Panc1 (cell line): ENCODE results near the gene ERGIC1.

ENCODE experiments used
- POLR2AphosphoS5 ChIP-seq: IDR thresholded peaks from 2 replicates; pipeline ENCODE4 v1.6.1; 2012; ENCODE audit warnings: mild to moderate bottlenecking, low read depth, low read length, moderate library complexity
- SIN3A ChIP-seq: IDR thresholded peaks from 2 replicates; pipeline ENCODE4 v1.6.1; 2012; ENCODE audit warnings: low read depth, mild to moderate bottlenecking, low read length, moderate library complexity, borderline replicate concordance; ENCODE audit not compliant: insufficient read depth
- TCF7L2 ChIP-seq: IDR thresholded peaks from 2 replicates; pipeline ENCODE4 v1.6.1; 2011; ENCODE audit warnings: mild to moderate bottlenecking, low read depth, low read length, inconsistent platforms
- TF ChIP-seq, protein P1 (sequence below): fragments of 450-650 bp; IDR thresholded peaks from 2 replicates; pipeline ENCODE4 v1.5.1; 2017; ENCODE audit warnings: mild to moderate bottlenecking
- TF ChIP-seq, protein P2 (sequence below), 2 experiments: IDR thresholded peaks; 2 replicates each; pipeline ENCODE4 v1.6.1; 2011 to 2012; ENCODE audit warnings: low read depth in 2 of 2, control low read depth in 1 of 2, low read length in 1 of 2, mild to moderate bottlenecking in 1 of 2, moderate library complexity in 1 of 2; ENCODE audit not compliant: insufficient read depth in 1 of 2

DNA sequence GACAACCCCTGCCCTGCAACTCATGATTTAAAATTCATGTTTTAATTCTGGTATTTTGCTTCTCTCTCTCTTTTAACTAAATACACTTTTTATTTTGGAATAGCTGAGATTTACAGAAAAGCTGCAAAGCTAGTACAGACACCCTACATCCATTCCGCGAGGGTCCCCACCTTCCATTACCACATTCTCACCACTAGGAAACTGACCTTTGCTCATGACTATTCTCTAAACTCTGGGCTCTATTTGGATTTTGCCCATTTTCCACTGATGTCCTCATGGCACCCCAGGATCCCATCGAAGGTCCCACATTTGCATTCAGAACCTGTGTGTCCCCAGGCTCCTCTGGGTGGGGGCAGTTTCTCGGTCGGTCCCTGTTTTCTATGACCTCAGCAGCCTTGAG is 11.5 kb downstream of the ERGIC1 start:
- TF ChIP-seq, protein P1, sequence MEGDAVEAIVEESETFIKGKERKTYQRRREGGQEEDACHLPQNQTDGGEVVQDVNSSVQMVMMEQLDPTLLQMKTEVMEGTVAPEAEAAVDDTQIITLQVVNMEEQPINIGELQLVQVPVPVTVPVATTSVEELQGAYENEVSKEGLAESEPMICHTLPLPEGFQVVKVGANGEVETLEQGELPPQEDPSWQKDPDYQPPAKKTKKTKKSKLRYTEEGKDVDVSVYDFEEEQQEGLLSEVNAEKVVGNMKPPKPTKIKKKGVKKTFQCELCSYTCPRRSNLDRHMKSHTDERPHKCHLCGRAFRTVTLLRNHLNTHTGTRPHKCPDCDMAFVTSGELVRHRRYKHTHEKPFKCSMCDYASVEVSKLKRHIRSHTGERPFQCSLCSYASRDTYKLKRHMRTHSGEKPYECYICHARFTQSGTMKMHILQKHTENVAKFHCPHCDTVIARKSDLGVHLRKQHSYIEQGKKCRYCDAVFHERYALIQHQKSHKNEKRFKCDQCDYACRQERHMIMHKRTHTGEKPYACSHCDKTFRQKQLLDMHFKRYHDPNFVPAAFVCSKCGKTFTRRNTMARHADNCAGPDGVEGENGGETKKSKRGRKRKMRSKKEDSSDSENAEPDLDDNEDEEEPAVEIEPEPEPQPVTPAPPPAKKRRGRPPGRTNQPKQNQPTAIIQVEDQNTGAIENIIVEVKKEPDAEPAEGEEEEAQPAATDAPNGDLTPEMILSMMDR = no peak
- TF ChIP-seq POLR2AphosphoS5 = no peak
- TF ChIP-seq, protein P2, sequence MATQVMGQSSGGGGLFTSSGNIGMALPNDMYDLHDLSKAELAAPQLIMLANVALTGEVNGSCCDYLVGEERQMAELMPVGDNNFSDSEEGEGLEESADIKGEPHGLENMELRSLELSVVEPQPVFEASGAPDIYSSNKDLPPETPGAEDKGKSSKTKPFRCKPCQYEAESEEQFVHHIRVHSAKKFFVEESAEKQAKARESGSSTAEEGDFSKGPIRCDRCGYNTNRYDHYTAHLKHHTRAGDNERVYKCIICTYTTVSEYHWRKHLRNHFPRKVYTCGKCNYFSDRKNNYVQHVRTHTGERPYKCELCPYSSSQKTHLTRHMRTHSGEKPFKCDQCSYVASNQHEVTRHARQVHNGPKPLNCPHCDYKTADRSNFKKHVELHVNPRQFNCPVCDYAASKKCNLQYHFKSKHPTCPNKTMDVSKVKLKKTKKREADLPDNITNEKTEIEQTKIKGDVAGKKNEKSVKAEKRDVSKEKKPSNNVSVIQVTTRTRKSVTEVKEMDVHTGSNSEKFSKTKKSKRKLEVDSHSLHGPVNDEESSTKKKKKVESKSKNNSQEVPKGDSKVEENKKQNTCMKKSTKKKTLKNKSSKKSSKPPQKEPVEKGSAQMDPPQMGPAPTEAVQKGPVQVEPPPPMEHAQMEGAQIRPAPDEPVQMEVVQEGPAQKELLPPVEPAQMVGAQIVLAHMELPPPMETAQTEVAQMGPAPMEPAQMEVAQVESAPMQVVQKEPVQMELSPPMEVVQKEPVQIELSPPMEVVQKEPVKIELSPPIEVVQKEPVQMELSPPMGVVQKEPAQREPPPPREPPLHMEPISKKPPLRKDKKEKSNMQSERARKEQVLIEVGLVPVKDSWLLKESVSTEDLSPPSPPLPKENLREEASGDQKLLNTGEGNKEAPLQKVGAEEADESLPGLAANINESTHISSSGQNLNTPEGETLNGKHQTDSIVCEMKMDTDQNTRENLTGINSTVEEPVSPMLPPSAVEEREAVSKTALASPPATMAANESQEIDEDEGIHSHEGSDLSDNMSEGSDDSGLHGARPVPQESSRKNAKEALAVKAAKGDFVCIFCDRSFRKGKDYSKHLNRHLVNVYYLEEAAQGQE (IDR thresholded peaks at IDR 0.05; ENCODE audit: insufficient read depth in 1 of 2, low read depth in 2 of 2, low read length in 1 of 2) = no peak
- no peak for TF ChIP-seq TCF7L2
- no peak for TF ChIP-seq SIN3A
